Measurements from ENCODE around the gene RC3H1.

- no peak for TF ChIP-seq CTCF (conservative IDR thresholded peaks at IDR 0.05 in 1 of 2, IDR thresholded peaks at IDR 0.05 in 1 of 2; ENCODE audit: extremely low read depth in 1 of 2, insufficient read depth in 1 of 2, low read depth in 1 of 2, low read length in 2 of 2)
- no peak for TF ChIP-seq EZH2 (IDR thresholded peaks at IDR 0.05; ENCODE audit: borderline replicate concordance, low read length)
Observed at GRCh38 chr1:173960625-173961024, 61.5 kb downstream of the RC3H1 start.

Measured in mammary epithelial cell (primary cell).